NCI-H748 (cell line): ENCODE data around the gene KLRC4.
"Not testable (repeated sequence)": the region's sequence is repeated elsewhere in the genome, so short reads cannot be mapped to it uniquely, and the experiment has no call there.

Source experiments
- DNase-seq: peaks from one replicate; lab custom pipeline; 2025; ENCODE audit not compliant: unreplicated experiment; lab: John Stamatoyannopoulos, UW

Gene KLRC4, protein sequence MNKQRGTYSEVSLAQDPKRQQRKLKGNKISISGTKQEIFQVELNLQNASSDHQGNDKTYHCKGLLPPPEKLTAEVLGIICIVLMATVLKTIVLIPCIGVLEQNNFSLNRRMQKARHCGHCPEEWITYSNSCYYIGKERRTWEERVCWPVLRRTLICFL

GRCh38 chr12:10409392-10409791 is at the start of gene KLRC4:
Gene KLRC4 (minus strand): TSS chr12:10409757. CDS start chr12:10409575, 182 bp downstream.
- peak; percentile 3 for DNase-seq

- DNase-seq, result no peak
Observed at GRCh38 chr12:10457760-10458159, 48.2 kb upstream of the KLRC4 start.

- DNase-seq, result no peak
Observed at GRCh38 chr12:10456856-10457255, 47.3 kb upstream of the KLRC4 start.

DNA sequence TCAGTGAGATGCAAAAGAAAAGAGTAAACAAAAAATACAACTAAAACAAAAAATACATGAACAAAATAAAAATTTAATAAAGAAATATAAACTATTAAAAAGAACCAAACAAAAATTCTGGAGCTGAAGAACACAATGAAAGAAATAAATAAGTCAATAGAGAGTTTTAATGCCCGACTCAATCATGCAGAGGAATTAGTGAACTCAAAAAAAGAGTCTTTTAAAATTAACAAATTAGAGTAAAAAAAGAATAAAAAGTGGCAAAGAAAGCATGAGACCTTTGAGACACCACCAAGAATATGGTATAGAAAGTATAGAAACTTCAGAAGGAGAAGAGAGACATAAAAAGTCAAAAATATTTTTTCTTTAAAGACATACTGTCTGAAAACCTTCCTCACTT is 46.2 kb upstream of the KLRC4 start:
- no peak for DNase-seq

GRCh38 chr12:10454531-10454930 is 45.0 kb upstream of the KLRC4 start:
- DNase-seq, result no peak

DNA sequence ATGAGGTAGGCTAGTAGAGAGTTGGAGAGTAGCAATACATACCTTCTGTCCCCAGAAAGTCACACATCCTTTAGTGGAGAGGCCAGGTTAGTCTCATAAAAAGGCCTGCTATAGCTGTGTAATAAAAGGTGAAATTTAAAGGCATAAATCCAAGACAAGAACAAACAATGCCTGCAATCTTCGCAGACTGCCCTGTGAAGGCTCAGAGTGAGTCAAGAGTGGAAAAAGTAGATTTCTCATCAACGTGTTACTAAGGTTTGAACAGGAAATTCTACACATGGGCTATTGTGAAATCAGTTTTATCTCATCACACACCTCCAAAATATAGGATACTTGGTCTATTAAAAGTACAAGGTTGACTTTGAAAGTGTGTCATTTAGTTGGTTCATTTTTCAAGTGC is 43.6 kb upstream of the KLRC4 start, which contains the start of gene KLRC1:
TSS of gene KLRC1 (minus strand) at position 222 of the 400 bp plus-strand sequence. CDS start 2,221 bp downstream, outside the sequence.
- no peak for DNase-seq

DNA sequence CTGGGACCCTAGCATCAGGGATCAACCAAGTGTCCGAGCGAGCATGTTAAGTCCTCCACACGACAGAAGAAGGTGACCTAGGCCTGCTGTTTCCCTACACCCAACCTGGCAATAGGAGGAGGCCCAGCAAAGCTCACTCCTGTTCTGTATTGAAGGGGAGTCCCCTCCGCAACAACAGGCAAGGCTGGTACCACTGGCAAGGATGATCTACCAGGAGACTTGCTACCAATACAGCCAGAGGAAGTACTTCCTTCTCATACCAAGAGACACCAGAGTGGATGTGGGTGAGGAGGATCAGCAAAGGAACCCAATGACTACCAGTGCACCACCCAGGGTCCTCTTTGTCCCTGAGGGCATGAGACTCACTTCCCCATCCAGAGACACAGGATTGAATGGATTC is 38.7 kb upstream of the KLRC4 start:
- no peak for DNase-seq

GRCh38 chr12:10446052-10446451 is 36.5 kb upstream of the KLRC4 start:
- not testable (repeated sequence) for DNase-seq

DNA sequence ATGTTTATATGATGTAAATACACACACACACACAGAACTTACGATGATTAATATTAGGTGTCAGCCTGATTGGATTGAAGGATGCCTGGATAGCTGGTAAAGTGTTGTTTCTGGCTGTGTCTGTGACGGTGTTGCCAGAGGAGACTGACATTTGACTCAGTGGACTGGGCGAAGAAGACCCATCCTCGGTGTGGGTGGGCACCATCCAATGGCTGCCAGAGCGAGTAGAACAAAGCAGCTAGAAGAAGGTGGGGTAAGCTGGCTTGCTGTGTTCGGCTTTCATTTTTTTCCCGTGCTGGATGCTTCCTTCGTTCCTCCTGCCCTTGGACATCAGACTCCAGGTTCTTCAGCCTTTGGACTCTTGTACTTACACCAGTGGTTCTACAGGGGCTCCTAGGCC is 31.6 kb upstream of the KLRC4 start:
- not testable (repeated sequence) for DNase-seq

DNA sequence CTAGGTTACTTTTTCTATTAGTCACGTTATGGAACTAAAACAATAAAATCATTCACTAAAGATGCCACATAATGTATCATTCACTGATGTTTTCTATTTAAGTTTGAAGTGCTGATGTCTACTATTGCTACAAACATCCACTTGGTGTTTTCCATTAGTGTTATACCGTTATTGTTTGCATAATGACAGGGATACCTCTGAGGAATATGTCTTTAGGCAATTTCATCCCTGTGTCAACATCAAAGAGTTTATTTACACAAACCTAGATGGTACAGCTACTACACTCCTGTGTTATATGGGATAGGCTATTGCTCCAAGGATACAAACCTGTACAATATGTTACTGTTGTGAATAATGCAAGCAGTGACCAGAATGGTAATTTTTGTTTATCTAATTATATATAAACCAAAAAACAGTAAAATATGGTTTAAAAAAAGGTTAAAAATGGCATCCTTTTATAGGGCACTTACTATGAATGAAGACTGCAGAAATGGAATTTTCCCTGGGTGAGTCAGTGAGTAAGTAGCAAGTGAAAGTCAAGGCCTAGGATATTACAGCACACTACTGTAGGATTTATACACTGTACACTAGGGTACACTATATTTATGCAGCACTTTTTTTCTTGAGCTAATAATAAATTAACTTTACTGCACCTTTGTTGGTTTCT is 30.2 kb upstream of the KLRC4 start:
- DNase-seq, result peak; percentile 72

- not testable (repeated sequence) for DNase-seq
Observed at GRCh38 chr12:10437601-10438000, 28.0 kb upstream of the KLRC4 start.

GRCh38 chr12:10435816-10436215 is 26.3 kb upstream of the KLRC4 start, which contains the start of gene KLRC2:
Gene KLRC2 (minus strand): TSS chr12:10436010. CDS start chr12:10435986, 24 bp downstream.
- DNase-seq, result peak; percentile 8

DNA sequence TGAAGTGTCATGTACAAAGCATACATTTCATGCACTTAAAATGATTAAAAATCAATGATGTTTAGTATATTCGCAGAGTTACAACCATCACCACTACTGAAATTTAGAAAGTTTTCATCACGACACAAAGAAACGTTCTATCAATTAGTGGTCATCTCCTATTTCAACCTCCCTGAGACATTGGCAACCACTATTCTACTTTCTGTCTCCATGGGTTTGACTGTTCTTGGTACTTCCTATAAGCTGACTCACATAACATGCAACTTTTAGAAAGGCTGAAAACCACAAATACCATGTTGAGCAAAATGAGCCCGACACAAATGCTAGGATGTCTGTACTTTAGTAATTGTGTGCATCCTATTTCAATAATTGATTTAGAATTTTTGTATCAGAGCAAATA is 21.1 kb upstream of the KLRC4 start:
- DNase-seq, result not testable (repeated sequence)

DNA sequence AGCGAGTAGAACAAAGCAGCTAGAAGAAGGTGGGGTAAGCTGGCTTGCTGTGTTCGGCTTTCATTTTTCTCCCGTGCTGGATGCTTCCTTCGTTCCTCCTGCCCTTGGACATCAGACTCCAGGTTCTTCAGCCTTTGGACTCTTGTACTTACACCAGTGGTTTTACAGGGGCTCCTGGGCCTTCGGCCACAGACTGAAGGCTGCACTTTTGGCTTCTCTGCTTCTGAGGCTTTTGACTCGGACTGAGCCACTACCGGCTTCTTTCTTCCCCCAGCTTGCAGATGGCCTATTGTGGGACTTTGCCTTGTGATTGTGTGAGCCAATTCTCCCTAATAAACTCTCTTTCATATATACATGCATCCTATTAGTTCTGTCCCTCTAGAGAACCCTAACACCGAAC is 16.4 kb upstream of the KLRC4 start:
- not testable (repeated sequence) for DNase-seq

DNA sequence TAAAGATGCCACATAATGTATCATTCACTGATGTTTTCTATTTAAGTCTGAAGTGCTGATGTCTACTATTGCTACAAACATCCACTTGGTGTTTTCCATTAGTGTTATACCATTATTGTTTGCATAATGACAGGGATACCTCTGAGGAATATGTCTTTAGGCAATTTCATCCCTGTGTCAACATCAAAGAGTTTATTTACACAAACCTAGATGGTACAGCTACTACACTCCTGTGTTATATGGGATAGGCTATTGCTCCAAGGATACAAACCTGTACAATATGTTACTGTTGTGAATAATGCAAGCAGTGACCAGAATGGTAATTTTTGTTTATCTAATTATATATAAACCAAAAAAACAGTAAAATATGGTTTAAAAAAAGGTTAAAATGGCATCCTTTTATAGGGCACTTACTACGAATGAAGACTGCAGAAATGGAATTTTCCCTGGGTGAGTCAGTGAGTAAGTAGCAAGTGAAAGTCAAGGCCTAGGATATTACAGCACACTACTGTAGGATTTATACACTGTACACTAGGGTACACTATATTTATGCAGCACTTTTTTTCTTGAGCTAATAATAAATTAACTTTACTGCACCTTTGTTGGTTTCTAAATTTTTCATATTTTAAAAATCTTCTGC is 14.8 kb upstream of the KLRC4 start:
- DNase-seq, result peak; percentile 1

- DNase-seq, result not testable (repeated sequence)
Observed at GRCh38 chr12:10422159-10422558, 12.6 kb upstream of the KLRC4 start.

- DNase-seq, result not testable (repeated sequence)
Observed at GRCh38 chr12:10420334-10420733, 10.8 kb upstream of the KLRC4 start, which contains the start of gene KLRC3. Gene KLRC3 (minus strand): TSS chr12:10420595. CDS start chr12:10420550, 45 bp downstream.

GRCh38 chr12:10408842-10409241 is 715 bp downstream of the KLRC4 start:
- DNase-seq, result no peak

DNA sequence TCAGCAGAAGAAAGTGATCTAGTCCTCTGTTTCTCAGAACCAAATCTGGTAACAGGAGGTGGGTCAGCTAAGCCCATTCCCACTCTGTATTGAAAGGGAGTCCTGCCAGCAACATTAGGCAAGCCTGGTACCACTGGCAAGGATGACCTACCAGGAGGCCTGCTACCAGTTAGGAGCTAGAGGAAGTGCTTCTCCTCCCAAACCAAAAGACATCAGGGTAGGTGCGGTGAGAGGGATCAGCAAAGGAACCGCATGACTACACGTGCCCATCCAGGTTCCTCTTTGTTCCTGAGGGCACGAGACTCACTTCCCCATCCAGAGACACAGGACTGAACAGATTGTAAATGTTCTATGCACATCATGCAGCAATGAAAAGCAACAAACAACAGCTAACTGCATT is 2.8 kb downstream of the KLRC4 start:
- no peak for DNase-seq

GRCh38 chr12:10405294-10405693 is 4.3 kb downstream of the KLRC4 start:
- DNase-seq, result no peak

DNA sequence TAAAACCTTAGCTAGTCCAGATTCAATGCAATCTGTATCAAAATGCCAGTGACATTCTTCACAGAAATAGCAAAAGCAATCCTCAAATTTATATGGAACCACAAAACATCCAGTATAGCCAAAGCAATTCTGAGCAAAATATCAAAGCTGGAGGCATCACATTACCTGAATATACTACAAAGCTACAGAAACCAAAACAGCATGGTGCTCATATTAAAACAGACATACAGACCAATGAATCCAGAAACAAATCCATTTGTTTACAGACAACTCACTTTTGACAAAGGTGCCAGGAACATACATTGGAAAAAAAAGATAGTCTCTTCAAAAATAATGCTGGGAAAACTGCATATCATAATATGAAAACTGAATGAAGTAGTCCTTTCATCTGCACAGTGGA is 4.8 kb downstream of the KLRC4 start:
- DNase-seq, result no peak

- DNase-seq, result no peak
Observed at GRCh38 chr12:10400829-10401228, 8.7 kb downstream of the KLRC4 start.
